DND-41 (cell line): ENCODE data around the gene PTER.

ENCODE experiments used
- EZH2 ChIP-seq: IDR thresholded peaks from 3 replicates; pipeline ENCODE4 v1.6.1; 2012; ENCODE audit warnings: borderline replicate concordance, low read depth, mild to moderate bottlenecking, moderate library complexity, low read length, inconsistent platforms; ENCODE audit not compliant: severe bottlenecking
- TF ChIP-seq, protein P1 (sequence below): IDR thresholded peaks from 2 replicates; pipeline ENCODE4 v1.5.1; 2012; ENCODE audit warnings: borderline replicate concordance, low read length, moderate library complexity, mild to moderate bottlenecking; ENCODE audit not compliant: poor library complexity, severe bottlenecking; ENCODE audit errors: extremely low read depth

DNA sequence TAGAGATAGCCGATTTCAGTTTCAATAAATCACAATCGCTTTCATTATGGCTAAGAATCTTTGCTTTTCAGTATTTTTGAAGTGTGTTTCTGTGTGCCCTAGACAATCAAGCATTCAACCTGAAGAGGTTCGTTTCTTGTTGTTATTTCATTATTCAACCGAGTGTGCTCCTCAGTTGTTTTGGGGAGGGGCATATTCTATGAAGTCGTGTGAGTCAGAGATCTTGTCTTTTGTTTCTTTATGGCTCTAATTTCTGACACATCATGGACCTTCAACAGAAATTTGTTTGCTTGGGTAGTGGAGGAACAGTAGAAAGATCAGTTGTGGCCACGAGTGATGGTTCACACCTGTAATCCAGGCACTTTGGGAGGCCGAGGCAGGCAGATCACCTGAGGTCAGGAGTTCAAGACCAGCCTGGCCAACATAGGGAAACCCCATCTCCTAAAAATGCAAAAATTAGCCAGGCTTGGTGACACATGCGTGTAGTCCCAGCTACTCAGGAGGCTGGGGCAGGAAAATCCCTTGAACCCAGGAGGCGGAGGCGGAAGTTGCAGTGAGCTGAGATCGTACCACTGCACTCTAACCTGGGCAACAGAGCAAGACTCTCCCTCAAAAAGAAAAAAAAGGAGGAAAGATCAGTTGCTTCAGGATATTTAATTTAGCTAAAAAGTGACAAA, 46.6 kb downstream of the PTER start:
- TF ChIP-seq, protein P1, sequence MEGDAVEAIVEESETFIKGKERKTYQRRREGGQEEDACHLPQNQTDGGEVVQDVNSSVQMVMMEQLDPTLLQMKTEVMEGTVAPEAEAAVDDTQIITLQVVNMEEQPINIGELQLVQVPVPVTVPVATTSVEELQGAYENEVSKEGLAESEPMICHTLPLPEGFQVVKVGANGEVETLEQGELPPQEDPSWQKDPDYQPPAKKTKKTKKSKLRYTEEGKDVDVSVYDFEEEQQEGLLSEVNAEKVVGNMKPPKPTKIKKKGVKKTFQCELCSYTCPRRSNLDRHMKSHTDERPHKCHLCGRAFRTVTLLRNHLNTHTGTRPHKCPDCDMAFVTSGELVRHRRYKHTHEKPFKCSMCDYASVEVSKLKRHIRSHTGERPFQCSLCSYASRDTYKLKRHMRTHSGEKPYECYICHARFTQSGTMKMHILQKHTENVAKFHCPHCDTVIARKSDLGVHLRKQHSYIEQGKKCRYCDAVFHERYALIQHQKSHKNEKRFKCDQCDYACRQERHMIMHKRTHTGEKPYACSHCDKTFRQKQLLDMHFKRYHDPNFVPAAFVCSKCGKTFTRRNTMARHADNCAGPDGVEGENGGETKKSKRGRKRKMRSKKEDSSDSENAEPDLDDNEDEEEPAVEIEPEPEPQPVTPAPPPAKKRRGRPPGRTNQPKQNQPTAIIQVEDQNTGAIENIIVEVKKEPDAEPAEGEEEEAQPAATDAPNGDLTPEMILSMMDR, result no peak
- TF ChIP-seq EZH2, result no peak
